Adipose tissue (tissue), 3 donors: ENCODE measurements around the gene CSNK2A3. TPM values are rescaled to one million over a fixed set of nuclear protein-coding genes. Genes with fewer than 3 reads are reported as not detected.
"Not testable (repeated sequence)": the region's sequence is repeated elsewhere in the genome, so short reads cannot be mapped to it uniquely, and the experiment has no call there.

Experiments used
- H3K27ac ChIP-seq: one replicate; pipeline ENCODE4 v1.5.1; 2013; ENCODE audit warnings: low read depth, low read length
- WGBS, 3 donors: extraction: QIAGEN DNeasy Blood & Tissue Kit; methylation state at CpG; one replicate each; pipeline ENCODE4 v1.1.7; 2013; 5-methylcytosine and 5-hydroxymethylcytosine counted together
- polyA plus RNA-seq, 3 donors: library from polyadenylated mRNA; stranded (reverse); fragments of 200-250 nt; gene quantifications; one replicate each; pipeline ENCODE4 v1.2.3, GENCODE V29; 2013
- donor health status: healthy with polysubstance abuse.
- donor health status: Bipolar disorder and iron deficiency.
- donor health status: healthy.

Gene CSNK2A3
- polyA plus RNA-seq, 3 donors, result 0.34 to 0.61 (median 0.40) TPM

DNA sequence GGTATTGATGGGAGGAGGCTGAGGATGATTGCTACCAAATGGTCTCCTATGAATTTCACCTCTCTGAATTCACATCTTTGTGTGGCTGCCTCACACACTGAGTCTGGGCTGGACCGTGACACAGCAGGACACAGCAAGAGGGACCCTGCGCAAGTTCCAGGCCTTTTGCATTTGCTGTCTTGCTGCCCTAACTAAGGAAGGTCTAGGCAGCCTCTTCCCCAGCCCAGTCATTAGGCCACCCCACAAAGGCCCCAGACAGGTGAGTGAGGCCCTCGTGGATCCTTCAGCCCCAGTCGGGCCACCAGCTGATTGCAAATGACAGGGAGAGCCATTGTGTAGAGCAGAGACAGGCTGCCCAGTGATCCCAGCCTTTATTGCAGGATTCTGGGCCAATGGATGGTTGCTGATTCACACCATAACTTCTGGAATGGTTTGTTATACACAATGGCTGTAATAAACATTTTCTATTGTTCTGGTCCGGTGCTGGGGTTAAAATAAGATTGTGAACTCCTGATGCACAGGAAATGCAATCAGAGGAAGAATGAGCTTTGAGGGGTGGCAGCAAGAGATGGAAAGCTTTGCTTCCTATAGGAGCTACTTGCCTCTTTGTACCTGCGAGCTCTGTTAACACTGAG lies 28.5 kb upstream of the CSNK2A3 start:
- H3K27ac ChIP-seq, result no peak overlapping the region
- WGBS, 3 donors, result 79 to 81% (median 80%) methylated on average over 6 of the region's 6 CpGs

DNA sequence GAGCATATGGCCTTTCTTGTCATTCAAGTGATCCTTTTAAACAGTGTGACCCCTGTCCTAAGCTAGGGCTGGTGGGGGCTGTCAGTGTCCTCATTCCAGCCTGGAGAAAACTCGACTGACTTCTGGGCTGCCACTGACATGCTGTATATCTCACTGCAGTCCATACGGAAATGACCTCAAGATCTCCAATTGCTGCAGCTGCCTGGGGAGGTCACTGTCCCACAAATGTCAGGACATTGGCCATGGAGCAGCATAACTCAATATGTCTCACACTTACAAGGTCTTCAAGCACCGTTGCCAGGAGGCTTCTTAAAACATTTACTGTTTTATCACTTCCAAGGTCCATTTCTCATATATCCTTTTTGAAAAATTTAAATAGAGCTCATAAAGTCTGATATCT lies 27.8 kb upstream of the CSNK2A3 start:
- no peak overlapping the region for H3K27ac ChIP-seq
- 44 to 80% (median 74%) methylated on average over 3 of the region's 3 CpGs for WGBS, 3 donors

DNA sequence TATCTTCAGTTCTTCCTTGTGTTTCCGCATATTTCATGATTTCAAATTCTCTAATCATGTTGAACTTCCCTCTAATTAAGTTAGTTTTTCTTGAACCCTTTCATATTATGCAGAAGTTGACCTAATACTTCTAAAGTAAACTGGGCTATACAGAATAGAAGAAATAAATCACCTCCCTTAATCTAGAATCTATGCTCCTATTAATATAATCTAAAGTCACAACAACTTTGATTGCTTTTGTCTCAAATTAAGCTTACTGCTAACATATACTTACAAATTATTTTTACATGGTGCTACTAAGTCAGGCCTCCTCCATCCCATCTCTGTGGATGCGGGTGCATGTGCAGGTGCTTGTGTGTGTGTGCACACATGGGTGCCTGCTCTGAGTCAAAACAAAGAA lies 27.3 kb upstream of the CSNK2A3 start:
- 87 to 95% (median 89%) methylated on average over 2 of the region's 2 CpGs for WGBS, 3 donors
- no peak overlapping the region for H3K27ac ChIP-seq

DNA sequence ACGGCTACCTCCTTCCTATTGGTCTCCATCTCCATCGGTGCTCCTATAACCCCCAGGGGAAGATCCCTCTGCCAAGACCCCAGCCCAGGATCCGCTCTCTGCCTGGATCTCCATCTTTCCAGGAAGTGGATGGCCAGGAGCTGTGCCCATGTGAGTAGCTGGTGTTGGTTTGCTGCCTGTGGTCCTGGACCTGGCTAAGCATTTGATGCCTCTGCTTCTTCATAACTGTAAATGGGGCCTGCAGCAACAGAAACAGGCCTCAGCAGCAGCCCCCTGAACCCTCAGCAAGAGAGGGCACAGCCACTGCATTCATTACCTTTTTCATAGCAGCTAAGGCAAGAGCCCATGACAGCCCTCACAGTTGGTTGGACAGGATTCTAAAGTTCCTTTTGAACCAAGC lies 26.6 kb upstream of the CSNK2A3 start:
- H3K27ac ChIP-seq, result no peak overlapping the region
- 90 to 91% (median 90%) methylated on average over 3 of the region's 3 CpGs for WGBS, 3 donors

- H3K27ac ChIP-seq, result no peak overlapping the region
- 84 to 93% (median 88%) methylated on average over 8 of the region's 8 CpGs for WGBS, 3 donors
Observed at GRCh38 chr11:11378184-11378940, 25.3 kb upstream of the CSNK2A3 start.

GRCh38 chr11:11374358-11375148 lies 21.5 kb upstream of the CSNK2A3 start:
- no peak overlapping the region for H3K27ac ChIP-seq
- 77 to 90% (median 89%) methylated on average over 7 of the region's 7 CpGs for WGBS, 3 donors

DNA sequence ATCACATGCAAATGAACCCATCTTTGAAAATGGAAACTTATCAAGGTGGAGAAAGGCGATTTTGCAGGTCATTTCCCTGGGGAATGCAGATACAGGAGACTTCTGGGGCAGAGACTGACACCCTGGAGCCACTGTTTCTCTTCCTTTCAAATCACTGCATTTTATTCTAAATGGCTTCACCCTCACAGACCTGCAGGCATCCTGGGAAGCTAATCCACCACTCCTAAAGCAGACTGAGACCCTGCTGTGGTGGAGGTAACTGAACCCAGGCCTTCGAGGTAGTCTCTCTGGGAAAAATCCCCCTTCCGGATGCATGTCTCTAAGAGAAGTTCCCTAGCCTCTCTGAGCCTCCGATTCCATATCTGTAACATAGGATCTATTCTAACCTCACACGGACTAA lies 20.9 kb upstream of the CSNK2A3 start:
- H3K27ac ChIP-seq, result no peak overlapping the region
- WGBS, 3 donors, result 73 to 88% (median 85%) methylated on average over 5 of the region's 5 CpGs

DNA sequence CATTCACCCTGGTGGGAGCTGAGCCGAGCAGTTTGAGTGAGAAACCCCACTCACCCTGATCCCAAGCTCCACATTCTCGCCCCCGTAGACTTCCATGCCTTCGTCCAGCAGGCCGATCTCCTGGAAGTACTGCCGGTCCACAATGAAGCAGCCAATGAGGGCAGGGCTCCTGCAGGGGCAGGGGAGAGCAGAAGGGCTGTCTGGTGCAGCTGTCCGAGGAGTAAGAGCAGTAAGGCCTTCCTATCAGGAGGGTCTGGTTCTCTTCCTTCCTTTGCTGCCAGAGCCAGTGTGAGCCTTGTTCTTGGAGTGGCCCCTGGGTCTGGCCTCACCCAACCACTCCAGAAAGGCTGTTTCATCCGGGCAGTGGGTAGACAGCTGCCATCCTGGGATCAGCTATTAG lies 19.4 kb upstream of the CSNK2A3 start:
- H3K27ac ChIP-seq, result no peak overlapping the region
- 92 to 95% (median 94%) methylated on average over 8 of the region's 8 CpGs for WGBS, 3 donors

- H3K27ac ChIP-seq, result no peak overlapping the region
- 79 to 82% (median 81%) methylated on average over 6 of the region's 6 CpGs for WGBS, 3 donors
Observed at GRCh38 chr11:11370962-11371303, 17.9 kb upstream of the CSNK2A3 start.

DNA sequence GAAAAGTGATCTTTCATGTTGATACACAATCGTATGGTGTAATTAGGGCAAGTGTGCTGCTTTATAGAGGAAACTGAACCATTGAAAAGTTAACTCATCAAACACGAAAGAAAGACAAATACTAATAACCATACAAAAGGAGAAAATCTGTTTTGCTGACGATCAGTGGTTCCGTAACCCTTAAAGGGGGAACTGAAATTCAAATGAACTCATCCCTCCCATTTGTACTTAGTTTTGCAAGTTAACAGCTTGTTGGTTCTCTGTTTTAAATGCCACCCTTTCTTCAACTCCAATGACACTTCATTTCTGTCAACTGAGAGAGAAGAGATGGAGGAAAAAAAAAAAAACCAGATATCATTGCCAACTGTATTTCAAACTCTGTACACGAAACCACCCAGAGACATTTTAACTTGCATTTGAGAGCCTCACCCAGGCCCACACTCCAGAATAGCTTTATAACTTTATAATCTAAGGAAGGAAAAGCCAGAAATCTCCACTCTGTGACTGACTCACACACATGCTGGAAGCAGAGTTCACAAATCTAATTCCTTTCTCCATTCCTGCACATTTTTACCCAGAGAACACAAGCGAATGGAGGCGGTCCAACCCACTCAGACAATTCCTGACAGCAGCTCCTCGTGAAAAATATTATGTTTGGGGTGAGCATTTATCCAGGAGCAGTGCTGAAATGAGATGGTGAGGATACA lies 17.4 kb upstream of the CSNK2A3 start:
- no peak overlapping the region for H3K27ac ChIP-seq

GRCh38 chr11:11366793-11367192 lies 13.7 kb upstream of the CSNK2A3 start:
- H3K27ac ChIP-seq, result no peak overlapping the region
- 94 to 100% (median 96%) methylated on average over 1 of the region's 1 CpG for WGBS, 3 donors

More for the DNA sequence above, 17.4 kb upstream of the CSNK2A3 start:
- WGBS, 3 donors, result 75 to 83% (median 82%) methylated on average over 8 of the region's 8 CpGs

GRCh38 chr11:11363674-11364073 lies 10.6 kb upstream of the CSNK2A3 start:
- H3K27ac ChIP-seq, result no peak overlapping the region

DNA sequence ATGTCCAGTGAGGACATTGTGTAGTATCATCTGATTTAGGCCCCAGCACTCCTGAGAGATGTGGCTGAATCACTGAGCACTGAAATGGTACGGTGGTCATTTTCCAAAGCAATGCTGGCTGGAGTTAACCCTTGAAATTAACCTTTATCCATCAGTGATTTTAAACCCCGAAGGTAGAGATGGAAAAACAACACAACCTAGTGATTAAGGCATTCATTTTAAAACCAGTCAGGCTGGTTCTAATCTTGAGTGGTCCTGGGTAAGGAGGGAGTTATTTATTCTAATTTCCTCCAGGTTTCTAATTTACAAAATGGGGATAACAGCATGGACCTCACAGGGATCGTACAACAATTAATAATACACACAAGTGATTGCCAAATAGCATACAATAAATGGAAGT lies 6.6 kb upstream of the CSNK2A3 start:
- WGBS, 3 donors, result 68 to 79% (median 79%) methylated on average over 3 of the region's 3 CpGs
- no peak overlapping the region for H3K27ac ChIP-seq

GRCh38 chr11:11356842-11357241 lies 3.8 kb upstream of the CSNK2A3 start:
- no peak overlapping the region for H3K27ac ChIP-seq
- WGBS, 3 donors, result 87 to 95% (median 92%) methylated on average over 9 of the region's 9 CpGs

DNA sequence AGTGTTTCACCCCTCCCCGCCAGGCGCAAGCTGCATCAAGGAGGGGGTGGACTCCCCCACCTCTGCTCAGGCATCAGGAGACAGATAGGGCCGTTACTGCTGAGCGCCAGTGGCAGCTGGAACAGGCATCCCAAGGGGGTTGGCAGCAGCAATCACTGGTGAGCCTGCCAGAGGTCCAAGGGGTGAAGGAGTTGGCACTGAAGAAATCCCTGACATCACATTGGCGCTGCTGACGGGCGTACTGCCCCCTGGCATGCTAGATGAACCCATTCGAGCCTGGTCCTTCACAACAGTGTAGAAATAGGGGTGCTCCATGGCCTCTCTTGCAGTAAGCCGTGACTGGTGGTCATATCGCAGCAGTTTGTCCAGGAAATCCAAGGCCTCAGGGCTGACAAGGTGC lies 1.2 kb downstream of the CSNK2A3 start:
- not testable (repeated sequence) for H3K27ac ChIP-seq

GRCh38 chr11:11351042-11351586 lies 1.9 kb downstream of the CSNK2A3 start:
- no peak overlapping the region for H3K27ac ChIP-seq
- 83 to 91% (median 84%) methylated on average over 4 of the region's 4 CpGs for WGBS, 3 donors

More for the DNA sequence above, 1.2 kb downstream of the CSNK2A3 start:
- WGBS, 3 donors, result 74 to 83% (median 79%) methylated on average over 8 of the region's 10 CpGs

- no peak overlapping the region for H3K27ac ChIP-seq
- whole genome bisulfite sequencing, 3 donors, result 44 to 82% (median 49%) methylated on average over 1 of the region's 1 CpG
Observed at GRCh38 chr11:11349870-11350337, 3.1 kb downstream of the CSNK2A3 start.

DNA sequence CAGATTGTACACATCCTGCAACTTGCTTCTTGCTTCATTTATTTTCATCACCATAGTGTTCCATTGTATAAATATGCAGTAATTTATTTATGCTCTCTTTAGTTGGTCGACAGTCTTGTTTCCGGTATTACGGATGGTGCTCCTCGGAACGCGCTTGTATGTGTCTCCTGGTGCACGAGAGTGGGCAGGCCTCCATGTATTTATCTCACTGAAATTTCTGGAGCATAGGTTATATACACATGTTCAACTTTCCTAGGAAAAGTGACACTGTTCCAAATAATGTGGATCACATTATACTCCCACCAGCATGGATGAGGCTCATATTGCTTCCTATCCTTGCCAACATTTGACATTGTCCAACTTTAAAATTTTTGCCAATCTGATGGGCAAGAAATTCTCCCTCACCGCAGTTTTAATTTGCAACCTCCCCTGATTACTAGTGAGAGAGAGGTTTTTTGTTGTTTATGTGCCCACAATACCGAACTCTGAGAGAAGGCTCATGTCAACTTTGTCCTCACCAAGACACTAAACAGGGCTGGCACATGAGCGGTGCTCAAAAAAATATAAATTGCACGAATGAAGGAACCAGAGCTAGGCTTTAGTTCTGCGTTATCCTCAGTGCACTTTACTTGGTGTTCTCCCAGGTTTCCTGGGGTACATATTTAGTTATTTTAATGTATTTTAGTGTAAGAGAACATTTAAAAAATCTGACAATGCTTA lies 3.8 kb downstream of the CSNK2A3 start:
- no peak overlapping the region for H3K27ac ChIP-seq
- 50 to 77% (median 50%) methylated on average over 12 of the region's 12 CpGs for WGBS, 3 donors
